ENCODE data around the gene GHRH. TPM values are rescaled to one million over a fixed set of nuclear protein-coding genes. Genes with fewer than 3 reads are reported as not detected.

Gene GHRH, protein sequence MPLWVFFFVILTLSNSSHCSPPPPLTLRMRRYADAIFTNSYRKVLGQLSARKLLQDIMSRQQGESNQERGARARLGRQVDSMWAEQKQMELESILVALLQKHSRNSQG
- total RNA-seq: not detected

DNA sequence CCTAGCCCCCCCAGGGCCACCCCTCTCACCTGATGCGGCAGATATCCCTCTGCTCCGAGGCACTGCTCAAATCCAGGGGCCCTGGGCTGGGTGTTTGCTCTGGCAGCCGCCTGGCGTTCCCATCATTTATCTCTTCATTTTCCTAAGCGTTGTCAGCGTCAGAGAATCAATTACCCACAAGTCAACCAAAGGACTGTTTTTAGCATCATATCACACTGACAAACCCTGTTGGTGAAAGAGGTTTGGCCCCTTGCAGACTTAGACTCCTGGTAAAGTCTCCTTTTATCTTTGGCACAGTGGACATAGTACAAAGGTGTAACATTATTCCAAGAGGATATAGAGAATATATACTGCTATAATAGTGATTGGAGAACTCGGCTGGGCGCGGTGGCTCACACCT, at the start of gene GHRH:
Gene GHRH, minus strand, starts transcription at position 101 of the 400 bp plus-strand sequence. CDS start 4,925 bp downstream, outside the sequence.
- DNase-seq (ENCODE audit: low read depth in 2 of 3, low spot score in 2 of 3): no peak

GRCh38 chr20:37310951-37311350, 49.3 kb upstream of the GHRH start:
- DNase-seq (ENCODE audit: low read depth in 2 of 3, low spot score in 2 of 3): no peak

GRCh38 chr20:37309936-37310590, 48.4 kb upstream of the GHRH start:
- no peak for DNase-seq (ENCODE audit: low read depth in 2 of 3, low spot score in 2 of 3)

- DNase-seq (ENCODE audit: low read depth in 2 of 3, low spot score in 2 of 3): no peak
Observed at GRCh38 chr20:37309290-37309689, 47.7 kb upstream of the GHRH start.

GRCh38 chr20:37308086-37309050, 46.8 kb upstream of the GHRH start:
- DNase-seq (ENCODE audit: low read depth in 2 of 3, low spot score in 2 of 3): no peak

- DNase-seq (ENCODE audit: low read depth in 2 of 3, low spot score in 2 of 3): no peak
Observed at GRCh38 chr20:37305839-37306238, 44.2 kb upstream of the GHRH start.

GRCh38 chr20:37305079-37305478, 43.5 kb upstream of the GHRH start:
- DNase-seq (ENCODE audit: low read depth in 2 of 3, low spot score in 2 of 3): no peak

DNA sequence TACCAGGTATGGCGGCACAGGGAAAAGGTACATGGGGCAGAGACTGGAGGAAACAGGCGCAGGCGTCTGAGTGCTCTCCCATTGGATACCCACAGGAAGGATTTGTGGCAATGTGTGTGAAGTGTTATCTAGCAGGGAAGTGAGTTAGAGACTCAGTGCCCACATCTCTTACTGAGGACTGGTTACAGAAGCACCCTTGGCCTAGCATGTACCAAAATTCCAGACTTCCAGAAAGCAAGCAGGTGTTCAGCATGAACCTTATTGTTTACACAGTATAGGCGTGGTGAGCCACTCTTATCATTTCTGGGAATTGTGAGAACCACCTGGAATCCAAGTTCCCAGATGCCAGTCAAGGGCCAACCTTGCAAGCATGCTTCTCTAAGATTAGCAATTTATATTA, 42.0 kb upstream of the GHRH start:
- DNase-seq (ENCODE audit: low read depth in 2 of 3, low spot score in 2 of 3): no peak

DNA sequence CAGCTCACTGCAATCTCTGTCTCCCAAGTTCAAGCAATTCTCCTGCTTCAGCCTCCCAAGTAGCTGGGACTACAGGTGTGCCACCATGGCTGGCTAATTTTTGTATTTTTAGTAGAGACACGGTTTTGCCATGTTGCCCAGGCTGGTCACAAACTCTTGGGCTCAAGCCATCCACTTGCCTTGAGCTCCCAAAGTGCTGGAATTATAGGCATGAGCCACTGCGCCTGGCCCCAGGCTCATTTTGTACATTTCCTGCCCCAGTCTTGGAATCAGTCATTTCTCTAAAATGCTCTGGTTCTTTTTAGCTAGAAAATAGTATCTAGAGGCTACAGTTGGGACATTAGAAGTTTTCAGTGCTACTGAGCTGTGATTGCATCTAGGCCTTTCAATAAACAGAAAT, 41.4 kb upstream of the GHRH start:
- DNase-seq (ENCODE audit: low read depth in 2 of 3, low spot score in 2 of 3): no peak

GRCh38 chr20:37301558-37301957, 39.9 kb upstream of the GHRH start:
- DNase-seq (ENCODE audit: low read depth in 2 of 3, low spot score in 2 of 3): no peak

GRCh38 chr20:37301120-37301519, 39.5 kb upstream of the GHRH start:
- no peak for DNase-seq (ENCODE audit: low read depth in 2 of 3, low spot score in 2 of 3)

DNA sequence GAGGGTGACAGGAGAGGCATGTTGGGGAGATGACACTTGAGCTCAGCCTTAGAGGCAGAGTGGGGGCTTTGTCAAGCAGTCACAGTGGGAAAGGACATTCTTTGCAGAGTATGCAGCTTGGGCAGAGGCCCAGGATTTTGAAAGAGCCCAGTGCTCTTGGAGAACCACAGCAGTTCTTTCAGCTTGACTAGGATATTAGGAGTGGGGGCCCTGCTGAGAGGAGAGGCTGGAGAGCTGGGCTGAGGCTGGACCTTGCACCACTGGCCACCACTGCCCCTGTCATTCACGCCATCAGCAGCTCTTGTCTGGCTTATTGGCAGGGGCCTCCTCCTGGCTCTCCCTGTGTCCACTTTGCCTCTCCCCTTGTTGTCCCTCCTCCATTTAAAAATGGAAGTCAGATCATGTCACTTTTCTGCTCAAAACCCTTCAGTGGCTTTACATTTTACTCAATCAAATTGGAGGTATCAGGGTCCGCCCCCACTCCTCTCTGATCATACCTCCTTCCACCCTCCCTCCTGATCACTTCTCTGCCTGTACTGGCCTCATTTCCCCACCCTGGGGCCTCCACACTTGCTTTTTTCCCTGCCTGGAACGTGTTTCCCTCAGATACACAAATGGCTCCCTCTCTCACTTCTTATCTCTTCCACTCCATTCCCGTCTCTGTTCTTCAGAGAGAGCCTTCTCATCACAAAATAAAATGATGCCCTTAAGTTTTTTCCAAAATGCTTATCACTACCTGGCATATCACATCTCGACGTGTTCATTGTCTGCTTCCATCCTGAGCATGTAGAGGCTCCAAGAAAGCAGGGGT, 38.3 kb upstream of the GHRH start:
- DNase-seq (ENCODE audit: low read depth in 2 of 3, low spot score in 2 of 3): no peak

GRCh38 chr20:37298190-37298939, 36.8 kb upstream of the GHRH start:
- no peak for DNase-seq (ENCODE audit: low read depth in 2 of 3, low spot score in 2 of 3)

- DNase-seq (ENCODE audit: low read depth in 2 of 3, low spot score in 2 of 3): no peak
Observed at GRCh38 chr20:37297066-37297736, 35.6 kb upstream of the GHRH start.

DNA sequence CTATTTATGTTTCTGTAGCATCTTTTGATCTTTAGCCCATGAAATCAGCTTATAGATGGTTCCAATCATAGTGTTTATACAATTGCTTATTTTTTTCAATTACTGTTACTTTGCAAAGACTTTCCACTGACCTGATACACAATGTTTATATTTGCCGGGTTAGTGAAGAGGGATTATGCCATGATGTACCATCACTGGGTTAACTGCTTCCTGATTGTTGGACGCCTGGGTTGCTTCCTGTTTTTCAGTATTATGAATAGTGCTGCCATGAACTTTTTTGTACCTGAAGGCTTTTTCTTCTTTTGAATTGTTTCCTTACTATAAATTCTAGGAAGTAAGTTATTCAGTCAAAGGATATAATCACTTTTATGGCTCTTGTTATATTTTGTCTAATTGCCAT, 34.8 kb upstream of the GHRH start:
- no peak for DNase-seq (ENCODE audit: low read depth in 2 of 3, low spot score in 2 of 3)

DNA sequence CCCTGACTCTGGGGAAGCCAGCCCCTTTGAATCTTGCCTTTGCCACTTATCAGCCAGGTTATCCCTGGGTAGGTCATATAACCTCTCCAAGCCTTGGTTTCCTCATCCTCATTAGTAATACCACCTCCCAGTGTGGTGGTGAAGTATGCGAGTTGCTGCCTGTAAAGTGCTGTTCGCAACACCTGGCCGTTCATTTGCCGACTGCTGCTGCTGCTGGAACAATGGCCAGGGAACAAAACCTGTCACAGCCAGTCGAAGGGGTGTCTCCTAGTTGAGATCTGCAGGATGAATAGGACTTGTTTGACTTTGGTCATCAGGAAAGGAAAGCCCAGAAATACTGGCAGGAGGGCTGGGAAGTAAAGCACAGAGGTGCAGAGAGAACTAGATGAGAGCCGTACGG, 34.0 kb upstream of the GHRH start:
- no peak for DNase-seq (ENCODE audit: low read depth in 2 of 3, low spot score in 2 of 3)

- no peak for DNase-seq (ENCODE audit: low read depth in 2 of 3, low spot score in 2 of 3)
Observed at GRCh38 chr20:37295001-37295400, 33.4 kb upstream of the GHRH start.

DNA sequence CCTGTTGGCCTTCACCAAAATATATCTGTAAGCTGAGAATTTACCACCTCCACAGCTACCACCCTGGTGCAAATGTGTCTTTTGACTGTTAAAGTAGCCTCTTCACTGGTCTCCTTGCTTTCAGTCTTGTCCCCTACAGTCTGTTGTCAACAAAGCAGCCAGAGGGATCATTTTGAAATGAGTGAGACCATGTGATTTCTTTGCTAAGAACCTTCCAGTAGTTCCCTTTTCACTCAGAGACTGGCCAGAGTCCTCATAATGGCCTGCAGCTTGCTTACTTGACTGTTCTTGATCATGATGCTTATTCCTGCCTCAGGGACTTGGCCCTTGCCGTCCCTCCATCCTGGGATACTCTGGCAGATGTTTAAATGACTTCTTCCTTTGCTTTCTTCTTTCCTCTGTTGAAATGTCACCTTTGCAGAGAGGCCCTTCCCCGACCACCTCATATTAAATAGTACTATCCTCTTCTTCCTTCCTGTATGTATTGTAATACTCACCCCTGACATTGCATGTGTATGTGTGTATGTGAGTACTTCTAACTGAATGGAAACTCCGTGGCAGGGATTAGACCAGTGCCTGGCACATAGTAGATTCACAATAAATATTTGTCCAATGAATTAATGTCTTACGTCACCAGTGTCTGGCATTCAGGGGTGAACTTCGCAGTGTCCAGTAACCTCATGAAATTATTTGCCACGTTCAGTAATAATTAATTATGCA, 32.8 kb upstream of the GHRH start:
- DNase-seq (ENCODE audit: low read depth in 2 of 3, low spot score in 2 of 3): no peak
